Endothelial cell of umbilical vein (primary cell): ENCODE measurements around the gene EML6. TPM values are rescaled to one million over a fixed set of nuclear protein-coding genes. Genes with fewer than 3 reads are reported as not detected.
A peak's percentile ranks its signal among the peaks of the same experiment; 100 is the strongest.

Experiments used
- BruUV-seq: library from RNA; stranded (reverse); fragments of 400-500 nt; replicated peaks from 2 replicates; lab custom pipeline; 2021; lab: Mats Ljungman, UMichigan
- CTCF ChIA-PET: fragments of 300-600, 350-600 bp; sonication (Branson Sonifier 250); formaldehyde crosslinking; loops from one replicate; lab custom pipeline; 2021; ENCODE audit warnings: antibody characterized with exemption, inconsistent platforms; lab: Charles Lee
- POLR2A ChIA-PET: fragments of 300-600, 350-600 bp; sonication (Branson Sonifier 250); formaldehyde crosslinking; loops from one replicate; lab custom pipeline; 2021; ENCODE audit warnings: antibody characterized with exemption, inconsistent platforms; lab: Charles Lee
- DNase-seq: peaks from one replicate; pipeline ENCODE4 v3.0.0-alpha.2; 2011; ENCODE audit warnings: low read depth, low spot score
- FAIRE-seq: peaks from 2 replicates; lab custom pipeline; 2011; peaks lifted over from hg19 to GRCh38; lab: Jason Lieb, UNC
- H2AFZ ChIP-seq: 2 replicates; pipeline ENCODE4 v1.6.0; 2012; ENCODE audit warnings: low read depth, low read length, control low read depth, inconsistent platforms
- H3K27ac ChIP-seq: 2 replicates; pipeline ENCODE4 v1.5.1; 2011; ENCODE audit warnings: low read depth, mild to moderate bottlenecking, control low read depth, low read length, moderate library complexity; ENCODE audit not compliant: insufficient read depth
- H3K27me3 ChIP-seq, 2 experiments: 2 replicates each; pipeline versions ENCODE4 v1.6.0 to v1.6.1; 2011; ENCODE audit warnings: low read length in 2 of 2, mixed read lengths in 1 of 2; ENCODE audit not compliant: control insufficient read depth in 2 of 2, insufficient read depth in 2 of 2
- H3K36me3 ChIP-seq, 2 experiments: 2 replicates in 1 of 2; 3 replicates in 1 of 2; pipeline ENCODE4 v1.5.1; 2011; ENCODE audit warnings: low read length in 2 of 2, mild to moderate bottlenecking in 1 of 2, moderate library complexity in 1 of 2; ENCODE audit not compliant: control insufficient read depth in 2 of 2, insufficient read depth in 2 of 2; ENCODE audit errors: extremely low read depth in 1 of 2
- H3K4me1 ChIP-seq: 3 replicates; pipeline ENCODE4 v1.5.1; 2011; ENCODE audit warnings: mild to moderate bottlenecking, low read length; ENCODE audit not compliant: control insufficient read depth, insufficient read depth; ENCODE audit errors: extremely low read depth
- H3K4me2 ChIP-seq: 2 replicates; pipeline ENCODE4 v1.6.1; 2011; ENCODE audit warnings: low read length, control low read depth, mixed read lengths; ENCODE audit not compliant: insufficient read depth
- H3K4me3 ChIP-seq, 3 experiments: fragments of 200-600 bp in 1 of 3; sonication (generic), shearing (Covaris generic) in 1 of 3; replicated peaks in 1 of 3; 2 replicates each; pipeline ENCODE4 v1.5.1; 2011 to 2016; ENCODE audit warnings: control low read depth in 3 of 3, low read length in 3 of 3, mild to moderate bottlenecking in 2 of 3, inconsistent platforms in 1 of 3, low read depth in 1 of 3, moderate library complexity in 1 of 3; ENCODE audit not compliant: insufficient read depth in 1 of 3
- H3K79me2 ChIP-seq: 2 replicates; pipeline ENCODE4 v1.6.0; 2012; ENCODE audit warnings: low read length, inconsistent platforms; ENCODE audit not compliant: control insufficient read depth, insufficient read depth
- H3K9ac ChIP-seq: replicated peaks from 2 replicates; pipeline ENCODE3; 2011; ENCODE audit warnings: low read length, control low read depth; ENCODE audit not compliant: insufficient read depth; ENCODE audit errors: extremely low read depth
- H3K9me1 ChIP-seq: replicated peaks from 3 replicates; pipeline ENCODE4 v1.6.0; 2011; ENCODE audit warnings: mild to moderate bottlenecking, low read length; ENCODE audit not compliant: control insufficient read depth, insufficient read depth; ENCODE audit errors: extremely low read depth
- H3K9me3 ChIP-seq: replicated peaks from 2 replicates; pipeline ENCODE4 v1.5.1; 2012; ENCODE audit warnings: low read length, inconsistent platforms; ENCODE audit not compliant: control insufficient read depth, insufficient read depth
- H4K20me1 ChIP-seq: replicated peaks from 2 replicates; pipeline ENCODE3; 2011; ENCODE audit warnings: mild to moderate bottlenecking, low read length; ENCODE audit not compliant: control insufficient read depth, insufficient read depth; ENCODE audit errors: extremely low read depth
- EZH2 ChIP-seq: IDR thresholded peaks from 2 replicates; pipeline ENCODE4 v1.6.1; 2012; ENCODE audit warnings: borderline replicate concordance, low read depth, mild to moderate bottlenecking, moderate library complexity, low read length, inconsistent platforms; ENCODE audit not compliant: severe bottlenecking
- FOS ChIP-seq: IDR thresholded peaks from 2 replicates; pipeline ENCODE4 v1.6.1; 2011; ENCODE audit warnings: mild to moderate bottlenecking, low read length, moderate library complexity, borderline replicate concordance; ENCODE audit not compliant: insufficient read depth
- GATA2 ChIP-seq: IDR thresholded peaks from 2 replicates; pipeline ENCODE4 v1.7.0; 2011; ENCODE audit warnings: low read depth, mild to moderate bottlenecking, moderate library complexity, mixed read lengths, low read length; ENCODE audit not compliant: insufficient read length, insufficient read depth
- JUN ChIP-seq: IDR thresholded peaks from 2 replicates; pipeline ENCODE4 v1.6.1; 2011; ENCODE audit warnings: borderline replicate concordance, low read depth; ENCODE audit not compliant: insufficient read length, insufficient read depth
- MAX ChIP-seq: IDR thresholded peaks from 2 replicates; pipeline ENCODE4 v1.6.1; 2011; ENCODE audit not compliant: insufficient read depth, insufficient read length
- MYC ChIP-seq: IDR thresholded peaks from one replicate; pipeline ENCODE4 v1.6.1; 2011; ENCODE audit warnings: mild to moderate bottlenecking, low read depth, low read length
- POLR2A ChIP-seq: IDR thresholded peaks from 2 replicates; pipeline ENCODE4 v1.6.1; 2012; ENCODE audit warnings: low read depth, mild to moderate bottlenecking, control low read depth, low read length
- POLR2AphosphoS5 ChIP-seq: IDR thresholded peaks from 2 replicates; pipeline ENCODE4 v1.6.1; 2012; ENCODE audit warnings: low read depth, mild to moderate bottlenecking, control low read depth, low read length, moderate library complexity; ENCODE audit not compliant: insufficient read depth
- dilution Hi-C: fragments of 300-500 bp; cut with MboI; formaldehyde crosslinking; loops from one replicate; pipeline ENCODE4 v1.15.0; 2019; ENCODE audit warnings: low sequenced_read_pairs; ENCODE audit not compliant: extremely low pct_ligation_motif_present
- intact Hi-C: fragments of 100-400 bp; cut with micrococcal nuclease; formaldehyde crosslinking; loops from one replicate; pipeline ENCODE4 v1.10.0; 2022
- polyA plus RNA-seq, 4 experiments: library from polyadenylated mRNA; depleted of rRNA in 3 of 4; stranded (reverse) in 3 of 4; unstranded in 1 of 4; fragments of >200 nt; gene quantifications; 2 replicates each; pipeline versions ENCODE4 v1.2.1 to v1.2.3, GENCODE V29; 2011 to 2012; ENCODE audit warnings: missing spikeins in 1 of 4
- total RNA-seq: library from RNA; stranded (reverse); gene quantifications from 2 replicates; pipeline ENCODE4 v1.2.3, GENCODE V29; 2021
- TF ChIP-seq, protein P1 (sequence below), 2 donors: IDR thresholded peaks; 1 replicate in 1 of 2; 2 replicates in 1 of 2; pipeline ENCODE4 v1.5.1; 2011; ENCODE audit warnings: low read length in 2 of 2, mild to moderate bottlenecking in 2 of 2, moderate library complexity in 2 of 2, control low read depth in 1 of 2, inconsistent platforms in 1 of 2, low read depth in 1 of 2; ENCODE audit not compliant: insufficient read depth in 1 of 2; ENCODE audit errors: extremely low read depth in 1 of 2

The EML6 gene
- total and polyA plus RNA-seq, 2 donors (not counting 3 experiments of a cell fraction or from before 2014, with no cell fraction given) = 0.79 to 2.1 TPM

DNA sequence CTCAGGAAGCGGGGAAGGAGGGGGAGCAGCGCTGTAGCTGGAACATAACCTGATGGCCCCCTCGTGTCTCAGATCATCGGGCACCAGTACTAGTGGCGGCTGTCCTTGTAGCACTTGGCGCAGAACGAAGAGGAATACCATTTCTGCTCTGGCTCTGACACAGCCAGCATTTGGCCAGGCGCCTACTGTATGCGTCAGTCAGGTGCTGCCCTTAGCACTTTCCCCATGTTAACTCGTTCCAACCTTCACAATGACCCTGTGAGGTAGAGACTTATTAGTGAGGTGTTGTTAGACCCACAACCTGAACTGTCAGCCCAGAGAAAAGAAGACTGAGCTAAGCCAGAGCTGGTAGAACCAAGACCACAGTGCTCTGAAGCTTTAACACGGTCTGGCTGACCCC is 47.7 kb upstream of the EML6 start:
- TF ChIP-seq MYC (no peak), FOS (no peak), MAX (no peak), POLR2AphosphoS5 (no peak), EZH2 (no peak), GATA2 (no peak), POLR2A (no peak), JUN (no peak)
- TF ChIP-seq, protein P1, sequence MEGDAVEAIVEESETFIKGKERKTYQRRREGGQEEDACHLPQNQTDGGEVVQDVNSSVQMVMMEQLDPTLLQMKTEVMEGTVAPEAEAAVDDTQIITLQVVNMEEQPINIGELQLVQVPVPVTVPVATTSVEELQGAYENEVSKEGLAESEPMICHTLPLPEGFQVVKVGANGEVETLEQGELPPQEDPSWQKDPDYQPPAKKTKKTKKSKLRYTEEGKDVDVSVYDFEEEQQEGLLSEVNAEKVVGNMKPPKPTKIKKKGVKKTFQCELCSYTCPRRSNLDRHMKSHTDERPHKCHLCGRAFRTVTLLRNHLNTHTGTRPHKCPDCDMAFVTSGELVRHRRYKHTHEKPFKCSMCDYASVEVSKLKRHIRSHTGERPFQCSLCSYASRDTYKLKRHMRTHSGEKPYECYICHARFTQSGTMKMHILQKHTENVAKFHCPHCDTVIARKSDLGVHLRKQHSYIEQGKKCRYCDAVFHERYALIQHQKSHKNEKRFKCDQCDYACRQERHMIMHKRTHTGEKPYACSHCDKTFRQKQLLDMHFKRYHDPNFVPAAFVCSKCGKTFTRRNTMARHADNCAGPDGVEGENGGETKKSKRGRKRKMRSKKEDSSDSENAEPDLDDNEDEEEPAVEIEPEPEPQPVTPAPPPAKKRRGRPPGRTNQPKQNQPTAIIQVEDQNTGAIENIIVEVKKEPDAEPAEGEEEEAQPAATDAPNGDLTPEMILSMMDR (IDR thresholded peaks at IDR 0.05; ENCODE audit: extremely low read depth in 1 of 2, insufficient read depth in 1 of 2, low read depth in 1 of 2, low read length in 2 of 2) = no peak
- no TSS peak for BruUV-seq
- Histone ChIP-seq H3K79me2 (no peaks in the 10 kb centered on the region), H3K9me3 (no peaks in the 10 kb centered on the region), H3K36me3 (peaks cover 0 to under 1% of the 10 kb centered on the region in 2 experiments), H3K4me1 (peaks cover 14% of the 10 kb centered on the region), H3K9ac (no peak overlapping the region), H3K9me1 (no peaks in the 10 kb centered on the region), H3K4me2 (no peak overlapping the region), H3K4me3 (no peak overlapping the region), H3K27me3 (peaks cover 0 to 2% of the 10 kb centered on the region in 2 experiments), H4K20me1 (no peaks in the 10 kb centered on the region), H3K27ac (no peak overlapping the region), H2AFZ (no peak overlapping the region)
- intact Hi-C loops (no loop called here), dilution Hi-C loops (no loop called here)
- FAIRE-seq (no peak), DNase-seq (peak; percentile 21)
- POLR2A ChIA-PET = interaction anchor here (1.5 kb wide), 1 partner anchor 10 kb away, joined by 4 read pairs; no protein-coding TSS in a partner anchor
- CTCF ChIA-PET = interaction anchor here (1.1 to 7.0 kb wide), 4 partner anchors 10 to 569 kb away, joined by 3 to 69 read pairs (median 8); no protein-coding TSS in a partner anchor
